OCI-LY3 (cell line): ENCODE results near the gene ERBB2.

Experiments
- H2AFZ ChIP-seq: fragments of 200-600, 300-600 bp; shearing (Covaris generic); 2 replicates; pipeline ENCODE4 v1.6.0; 2014; ENCODE audit warnings: antibody characterized with exemption, low read depth, low read length
- H3K27ac ChIP-seq: fragments of 200-600, 300-600 bp; sonication (generic); 2 replicates; pipeline ENCODE4 v1.5.1; 2014; ENCODE audit warnings: mild to moderate bottlenecking, low read length, moderate library complexity, mixed read lengths
- H3K27me3 ChIP-seq: fragments of 200-600, 300-600 bp; sonication (generic); 2 replicates; pipeline ENCODE4 v1.6.1; 2014; ENCODE audit warnings: low read depth, low read length, mixed read lengths
- H3K36me3 ChIP-seq: fragments of 200-600, 300-600 bp; sonication (generic); replicated peaks from 2 replicates; pipeline ENCODE3; 2014; ENCODE audit warnings: low read depth, low read length, mixed read lengths
- H3K4me1 ChIP-seq: fragments of 300-600, 200-600 bp; sonication (generic); 2 replicates; pipeline ENCODE4 v1.6.1; 2014; ENCODE audit warnings: low read length, mixed read lengths
- H3K4me2 ChIP-seq: fragments of 200-600, 300-600 bp; sonication (generic); 2 replicates; pipeline ENCODE4 v1.6.1; 2014; ENCODE audit warnings: low read length, mixed read lengths
- H3K4me3 ChIP-seq: fragments of 300-600, 200-600 bp; sonication (generic); 2 replicates; pipeline ENCODE4 v1.5.1; 2014; ENCODE audit warnings: antibody characterized with exemption, mild to moderate bottlenecking, low read length, moderate library complexity
- H3K79me2 ChIP-seq: fragments of 300-600, 200-600 bp; shearing (Covaris generic); 2 replicates; pipeline ENCODE4 v1.6.1; 2014; ENCODE audit warnings: mild to moderate bottlenecking, low read length, mixed read lengths
- H3K9ac ChIP-seq: fragments of 300-600, 200-600 bp; shearing (Covaris generic); 2 replicates; pipeline ENCODE4 v1.6.0; 2014; ENCODE audit warnings: mild to moderate bottlenecking, low read length, moderate library complexity
- H3K9me3 ChIP-seq: fragments of 200-600, 300-600 bp; shearing (Covaris generic); 2 replicates; pipeline ENCODE4 v1.6.1; 2014; ENCODE audit warnings: low read length, mixed read lengths; ENCODE audit not compliant: insufficient read depth
- H4K20me1 ChIP-seq: fragments of 200-600, 300-600 bp; sonication (generic); 2 replicates; pipeline ENCODE4 v1.6.1; 2016; ENCODE audit warnings: low read length, mixed read lengths; ENCODE audit not compliant: insufficient read depth
- EZH2phosphoT487 ChIP-seq: fragments of 200-600 bp; shearing (Covaris generic); IDR thresholded peaks from 2 replicates; pipeline ENCODE4 v1.6.1; 2018; ENCODE audit warnings: antibody characterized with exemption, mixed run types, low read depth
- TF ChIP-seq, protein P1 (sequence below): fragments of 200-600, 300-600 bp; sonication (generic); IDR thresholded peaks from 2 replicates; pipeline ENCODE4 v1.5.1; 2014; ENCODE audit warnings: antibody characterized with exemption, low read length, low read depth

ERBB2 gene

DNA sequence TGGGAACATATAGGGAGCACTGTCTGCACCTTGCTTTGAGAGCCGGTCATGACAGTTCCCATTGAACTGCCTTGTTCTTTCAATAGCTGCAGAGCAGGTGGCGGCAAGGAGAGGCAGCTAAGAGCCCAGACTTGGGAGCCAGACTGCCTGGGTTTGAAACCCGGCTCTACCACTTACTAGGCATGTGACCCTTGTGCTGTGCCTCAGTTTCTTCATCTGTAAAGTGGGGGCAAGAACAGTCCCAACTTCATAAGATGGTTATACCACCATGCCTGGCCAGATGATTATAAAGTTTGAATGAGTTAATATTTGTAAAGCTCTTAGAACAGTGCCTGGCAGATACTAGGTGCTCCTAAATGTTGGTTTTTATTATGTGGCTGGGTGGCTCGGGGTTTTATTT, 14.4 kb downstream of the ERBB2 start:
- H3K9me3 ChIP-seq: no peaks in the 10 kb centered on the region

DNA sequence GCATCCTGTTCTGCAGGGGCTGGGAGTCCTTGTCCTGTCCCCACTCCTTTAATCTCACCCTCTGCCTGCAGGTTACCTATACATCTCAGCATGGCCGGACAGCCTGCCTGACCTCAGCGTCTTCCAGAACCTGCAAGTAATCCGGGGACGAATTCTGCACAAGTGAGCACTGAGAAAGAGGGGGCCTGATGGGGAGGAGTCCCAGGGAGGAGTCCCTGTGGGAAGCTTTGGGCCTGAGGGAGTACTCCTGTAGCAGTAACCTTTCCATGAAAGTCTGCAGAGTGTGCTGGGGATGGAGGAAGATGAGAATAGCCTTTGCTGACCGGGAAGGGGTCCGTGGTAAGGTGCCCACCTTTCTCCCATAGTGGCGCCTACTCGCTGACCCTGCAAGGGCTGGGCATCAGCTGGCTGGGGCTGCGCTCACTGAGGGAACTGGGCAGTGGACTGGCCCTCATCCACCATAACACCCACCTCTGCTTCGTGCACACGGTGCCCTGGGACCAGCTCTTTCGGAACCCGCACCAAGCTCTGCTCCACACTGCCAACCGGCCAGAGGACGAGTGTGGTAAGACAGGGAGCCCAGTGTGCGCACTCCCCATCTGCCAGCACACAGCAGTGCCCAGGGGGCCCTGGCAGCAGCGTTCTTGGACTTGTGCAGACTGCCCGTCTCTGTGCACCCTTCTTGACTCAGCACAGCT, 15.7 kb downstream of the ERBB2 start:
- H3K9ac ChIP-seq: no peak overlapping the region
- H3K4me2 ChIP-seq: peak overlapping the region; percentile 80
- TF ChIP-seq, protein P1, sequence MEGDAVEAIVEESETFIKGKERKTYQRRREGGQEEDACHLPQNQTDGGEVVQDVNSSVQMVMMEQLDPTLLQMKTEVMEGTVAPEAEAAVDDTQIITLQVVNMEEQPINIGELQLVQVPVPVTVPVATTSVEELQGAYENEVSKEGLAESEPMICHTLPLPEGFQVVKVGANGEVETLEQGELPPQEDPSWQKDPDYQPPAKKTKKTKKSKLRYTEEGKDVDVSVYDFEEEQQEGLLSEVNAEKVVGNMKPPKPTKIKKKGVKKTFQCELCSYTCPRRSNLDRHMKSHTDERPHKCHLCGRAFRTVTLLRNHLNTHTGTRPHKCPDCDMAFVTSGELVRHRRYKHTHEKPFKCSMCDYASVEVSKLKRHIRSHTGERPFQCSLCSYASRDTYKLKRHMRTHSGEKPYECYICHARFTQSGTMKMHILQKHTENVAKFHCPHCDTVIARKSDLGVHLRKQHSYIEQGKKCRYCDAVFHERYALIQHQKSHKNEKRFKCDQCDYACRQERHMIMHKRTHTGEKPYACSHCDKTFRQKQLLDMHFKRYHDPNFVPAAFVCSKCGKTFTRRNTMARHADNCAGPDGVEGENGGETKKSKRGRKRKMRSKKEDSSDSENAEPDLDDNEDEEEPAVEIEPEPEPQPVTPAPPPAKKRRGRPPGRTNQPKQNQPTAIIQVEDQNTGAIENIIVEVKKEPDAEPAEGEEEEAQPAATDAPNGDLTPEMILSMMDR: no peak
- TF ChIP-seq EZH2phosphoT487: no peak
- H3K79me2 ChIP-seq: no peaks in the 10 kb centered on the region
- peaks cover 16% of the 10 kb centered on the region for H3K4me1 ChIP-seq
- H2AFZ ChIP-seq: no peak overlapping the region; the same call in 1 of the 2 replicates
- no peaks in the 10 kb centered on the region for H4K20me1 ChIP-seq
- no peak overlapping the region for H3K27ac ChIP-seq
- no peaks in the 10 kb centered on the region for H3K27me3 ChIP-seq
- peak overlapping the region; percentile 72; the same call in 1 of the 2 replicates for H3K4me3 ChIP-seq
- no peaks in the 10 kb centered on the region for H3K36me3 ChIP-seq
- no peaks in the 10 kb centered on the region for H3K9me3 ChIP-seq

More for the DNA sequence above, 14.4 kb downstream of the ERBB2 start:
- Histone ChIP-seq H4K20me1 (no peaks in the 10 kb centered on the region), H3K4me2 (no peak overlapping the region), H3K79me2 (no peaks in the 10 kb centered on the region), H3K4me3 (no peak overlapping the region), H3K4me1 (peaks cover 16% of the 10 kb centered on the region), H3K36me3 (no peaks in the 10 kb centered on the region), H3K27ac (no peak overlapping the region), H2AFZ (no peak overlapping the region), H3K9ac (no peak overlapping the region), H3K27me3 (no peaks in the 10 kb centered on the region)
- TF ChIP-seq EZH2phosphoT487: no peak
- TF ChIP-seq, protein P1: no peak

DNA sequence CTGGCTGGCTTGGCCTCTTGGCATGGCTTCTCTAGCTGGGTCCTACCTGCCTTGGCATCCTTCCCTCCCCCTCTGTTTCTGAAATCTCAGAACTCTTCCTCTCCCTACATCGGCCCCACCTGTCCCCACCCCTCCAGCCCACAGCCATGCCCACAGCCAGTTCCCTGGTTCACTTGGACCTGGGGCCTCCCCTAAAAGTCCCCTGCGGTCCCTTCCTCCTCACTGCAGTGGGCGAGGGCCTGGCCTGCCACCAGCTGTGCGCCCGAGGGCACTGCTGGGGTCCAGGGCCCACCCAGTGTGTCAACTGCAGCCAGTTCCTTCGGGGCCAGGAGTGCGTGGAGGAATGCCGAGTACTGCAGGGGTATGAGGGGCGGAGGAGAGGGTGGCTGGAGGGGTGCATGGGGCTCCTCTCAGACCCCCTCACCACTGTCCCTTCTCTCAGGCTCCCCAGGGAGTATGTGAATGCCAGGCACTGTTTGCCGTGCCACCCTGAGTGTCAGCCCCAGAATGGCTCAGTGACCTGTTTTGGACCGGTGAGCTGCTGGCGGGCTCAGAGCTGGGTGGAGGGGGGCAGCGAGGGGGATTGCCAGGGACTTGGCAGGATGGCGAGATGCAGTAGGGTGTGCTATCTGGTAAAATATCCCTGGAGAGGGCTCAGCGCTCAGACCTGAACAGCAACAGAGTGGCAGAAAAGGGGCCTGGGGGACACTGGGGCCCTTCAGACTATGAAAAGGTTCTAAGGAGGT, 16.4 kb downstream of the ERBB2 start:
- Histone ChIP-seq H3K36me3 (no peaks in the 10 kb centered on the region), H3K4me1 (peaks cover 16% of the 10 kb centered on the region), H3K27me3 (no peaks in the 10 kb centered on the region), H2AFZ (no peak overlapping the region; the same call in 1 of the 2 replicates), H3K27ac (peak overlapping the region; percentile 3; the same call in 1 of the 2 replicates), H3K4me3 (peak overlapping the region; percentile 72), H3K79me2 (no peaks in the 10 kb centered on the region), H3K9me3 (no peaks in the 10 kb centered on the region), H3K4me2 (peak overlapping the region; percentile 80), H3K9ac (peak overlapping the region; percentile 39; the same call in 1 of the 2 replicates), H4K20me1 (no peaks in the 10 kb centered on the region)
- TF ChIP-seq EZH2phosphoT487: no peak
- TF ChIP-seq, protein P1: no peak; the same call in 1 of the 2 replicates

DNA sequence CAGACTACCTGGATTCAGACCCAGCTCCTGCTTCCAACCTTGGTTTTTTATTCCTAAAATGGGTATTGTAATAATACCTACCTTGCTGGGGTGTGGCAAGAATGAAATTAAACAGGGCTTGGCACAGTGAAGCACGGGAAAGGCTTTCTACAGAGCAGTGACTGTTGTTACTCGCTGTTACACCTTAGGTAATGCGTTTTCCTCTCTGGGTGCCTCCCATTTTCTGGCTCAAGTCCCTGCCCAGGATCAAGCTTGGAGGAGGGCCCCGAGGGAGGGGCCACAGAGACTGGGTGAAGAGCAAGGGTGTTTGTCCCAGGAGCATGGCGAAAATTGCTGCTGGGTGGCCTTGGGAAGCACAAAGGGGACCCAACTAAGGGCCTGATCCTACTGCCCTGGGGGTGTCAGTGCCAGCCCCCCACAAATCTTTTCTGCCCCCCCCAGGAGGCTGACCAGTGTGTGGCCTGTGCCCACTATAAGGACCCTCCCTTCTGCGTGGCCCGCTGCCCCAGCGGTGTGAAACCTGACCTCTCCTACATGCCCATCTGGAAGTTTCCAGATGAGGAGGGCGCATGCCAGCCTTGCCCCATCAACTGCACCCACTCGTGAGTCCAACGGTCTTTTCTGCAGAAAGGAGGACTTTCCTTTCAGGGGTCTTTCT, 17.1 kb downstream of the ERBB2 start:
- H3K9ac ChIP-seq: peak overlapping the region; percentile 39; the same call in 1 of the 2 replicates
- no peaks in the 10 kb centered on the region for H3K27me3 ChIP-seq
- TF ChIP-seq, protein P1: no peak
- no peak for TF ChIP-seq EZH2phosphoT487
- no peak overlapping the region for H3K27ac ChIP-seq
- H3K4me3 ChIP-seq: peak overlapping the region; percentile 72; the same call in 1 of the 2 replicates
- H3K4me1 ChIP-seq: peaks cover 16% of the 10 kb centered on the region
- H3K36me3 ChIP-seq: no peaks in the 10 kb centered on the region
- no peak overlapping the region for H2AFZ ChIP-seq
- H3K9me3 ChIP-seq: no peaks in the 10 kb centered on the region
- peak overlapping the region; percentile 80 for H3K4me2 ChIP-seq
- no peaks in the 10 kb centered on the region for H3K79me2 ChIP-seq
- no peaks in the 10 kb centered on the region for H4K20me1 ChIP-seq
